Activated CD8-positive, alpha-beta T cell treated with anti-CD3 and anti-CD28 coated beads for 36 hours (primary cell): ENCODE results near the gene MMP10. TPM values are rescaled to one million over a fixed set of nuclear protein-coding genes. Genes with fewer than 3 reads are reported as not detected.

Source experiments
- ATAC-seq: fragments of 200-7000 bp; cut with Tn5 transposase; one replicate; pipeline ENCODE4 v1.10.0; 2021; ENCODE audit warnings: mild to moderate bottlenecking, moderate library complexity
- CTCF ChIA-PET: fragments of 350-600 bp; sonication (Branson Sonifier 250); formaldehyde crosslinking; loops from one replicate; lab custom pipeline; 2021; ENCODE audit warnings: antibody characterized with exemption; lab: Charles Lee
- POLR2A ChIA-PET: fragments of 350-600 bp; sonication (Branson Sonifier 250); formaldehyde crosslinking; loops from one replicate; lab custom pipeline; 2021; ENCODE audit warnings: antibody characterized with exemption; lab: Charles Lee
- DNase-seq: peaks from one replicate; pipeline ENCODE4 v3.0.0-alpha.2; 2020
- H3K27ac Mint-ChIP-seq: one replicate; pipeline ENCODE4 v1.8.0; 2021; ENCODE audit warnings: mild to moderate bottlenecking, mixed read lengths
- H3K27me3 Mint-ChIP-seq: one replicate; pipeline ENCODE4 v1.8.0; 2021; ENCODE audit warnings: mixed read lengths
- H3K36me3 Mint-ChIP-seq: one replicate; pipeline ENCODE4 v1.8.0; 2021; ENCODE audit warnings: low read depth, mixed read lengths
- H3K4me1 Mint-ChIP-seq: one replicate; pipeline ENCODE4 v1.8.0; 2021; ENCODE audit warnings: low read depth, mixed read lengths
- H3K4me3 Mint-ChIP-seq: one replicate; pipeline ENCODE4 v1.8.0; 2021; ENCODE audit warnings: mild to moderate bottlenecking, moderate library complexity, mixed read lengths
- H3K9me3 Mint-ChIP-seq: one replicate; pipeline ENCODE4 v1.8.0; 2021; ENCODE audit warnings: mixed read lengths
- CTCF ChIP-seq: fragments of 200-600 bp; IDR thresholded peaks from one replicate; pipeline ENCODE4 v1.8.0; 2022; ENCODE audit warnings: antibody characterized with exemption, mild to moderate bottlenecking
- intact Hi-C: fragments of 100-400 bp; cut with micrococcal nuclease; formaldehyde crosslinking; loops from one replicate; pipeline ENCODE4 v1.10.0; 2022
- total RNA-seq, 2 experiments: library from RNA; stranded (reverse); gene quantifications; one replicate each; pipeline ENCODE4 v1.2.3, GENCODE V29; 2021

Gene MMP10
- total RNA-seq, 2 experiments from 2014 or later = not detected

DNA sequence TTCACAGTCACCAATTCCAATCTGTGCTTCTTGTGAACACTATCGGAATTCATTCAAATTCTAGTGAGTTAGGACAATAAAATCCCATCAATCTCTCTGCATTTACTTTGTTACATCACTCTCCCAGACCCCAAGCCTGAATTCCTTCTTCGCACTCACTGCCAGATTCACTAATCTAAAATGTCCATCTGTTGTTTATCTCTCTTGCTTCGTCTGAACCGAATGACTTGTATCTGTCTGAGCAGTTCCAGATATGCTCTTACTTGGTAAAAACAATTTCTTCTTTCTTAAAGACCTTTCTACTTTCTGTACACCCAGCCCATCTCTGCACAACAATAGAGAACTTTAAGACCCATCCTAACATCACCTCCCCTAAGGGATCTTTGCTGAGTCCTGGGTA is 7.0 kb downstream of the MMP10 start:
- intact Hi-C loops = no loop called here
- no peaks in the 10 kb centered on the region for H3K4me1 Mint-ChIP-seq
- ATAC-seq (no peak), DNase-seq (no peak)
- no peak for TF ChIP-seq CTCF
- H3K4me3 Mint-ChIP-seq = no peak overlapping the region
- peaks cover 11% of the 10 kb centered on the region for H3K27me3 Mint-ChIP-seq
- H3K9me3 Mint-ChIP-seq = no peaks in the 10 kb centered on the region
- no peaks in the 10 kb centered on the region for H3K36me3 Mint-ChIP-seq
- CTCF ChIA-PET = no interaction called here
- no peak overlapping the region for H3K27ac Mint-ChIP-seq
- POLR2A ChIA-PET = no interaction called here

- TF ChIP-seq CTCF = no peak
- H3K9me3 Mint-ChIP-seq = no peaks in the 10 kb centered on the region
- no peak for ATAC-seq
- DNase-seq = no peak
- CTCF ChIA-PET = no interaction called here
- no peaks in the 10 kb centered on the region for H3K36me3 Mint-ChIP-seq
- H3K27ac Mint-ChIP-seq = no peak overlapping the region
- no peaks in the 10 kb centered on the region for H3K4me1 Mint-ChIP-seq
- no peak overlapping the region for H3K4me3 Mint-ChIP-seq
- H3K27me3 Mint-ChIP-seq = peaks cover 21% of the 10 kb centered on the region
- intact Hi-C loops = no loop called here
- POLR2A ChIA-PET = no interaction called here
These were observed 9.1 kb downstream of the MMP10 start for GRCh38 chr11:102771351-102771750.

DNA sequence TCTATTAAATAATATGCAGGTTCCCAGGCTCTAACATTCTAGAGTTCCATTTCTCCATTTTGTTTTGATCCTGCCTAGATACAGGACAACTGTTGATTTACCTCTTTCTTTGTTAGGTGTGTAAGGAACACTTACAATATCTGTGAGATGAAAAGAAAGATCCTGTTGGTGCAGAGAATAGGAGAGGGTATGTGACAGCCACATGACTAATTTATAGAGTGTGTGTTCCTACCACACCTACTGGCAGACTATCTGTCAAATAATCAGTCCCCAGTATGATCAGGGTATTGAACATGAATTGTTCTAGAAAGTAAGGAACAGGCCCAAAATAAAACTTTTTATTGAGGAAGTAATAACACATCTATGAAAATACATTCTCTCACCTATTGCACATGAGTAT is 10.2 kb downstream of the MMP10 start:
- CTCF ChIA-PET = no interaction called here
- no peak for ATAC-seq
- no peak overlapping the region for H3K4me3 Mint-ChIP-seq

DNA sequence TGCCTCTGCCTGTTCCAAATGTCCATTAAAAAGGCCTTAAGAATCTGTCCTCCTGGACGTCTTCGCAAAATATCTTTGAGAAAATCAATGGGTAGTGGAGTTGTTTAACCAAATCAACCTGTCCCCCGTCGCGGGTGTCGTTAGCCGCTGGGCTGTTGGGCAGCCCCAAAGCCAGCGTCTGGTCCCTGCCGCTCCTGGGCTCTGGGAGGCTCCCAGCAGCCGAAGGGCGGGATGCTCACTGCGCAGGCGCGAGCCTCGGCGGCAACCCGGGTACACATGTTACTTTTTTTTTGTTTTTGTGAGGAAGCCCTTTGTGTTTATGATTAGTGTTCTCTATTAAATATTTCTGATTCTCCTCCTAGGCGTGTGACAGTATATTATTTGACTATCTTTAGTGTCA is 12.6 kb downstream of the MMP10 start:
- CTCF ChIA-PET = no interaction called here
- intact Hi-C loops = no loop called here

More for the DNA sequence above, 10.2 kb downstream of the MMP10 start:
- POLR2A ChIA-PET = no interaction called here
- Mint-ChIP-seq H3K27ac (no peak overlapping the region), H3K4me1 (no peaks in the 10 kb centered on the region), H3K36me3 (no peaks in the 10 kb centered on the region), H3K9me3 (no peaks in the 10 kb centered on the region), H3K27me3 (peaks cover 26% of the 10 kb centered on the region)
- intact Hi-C loops = no loop called here
- no peak for TF ChIP-seq CTCF
- DNase-seq = no peak

GRCh38 chr11:102763440-102763839 is 17.0 kb downstream of the MMP10 start:
- Mint-ChIP-seq H3K4me1 (peaks cover 6% of the 10 kb centered on the region), H3K36me3 (no peaks in the 10 kb centered on the region), H3K27ac (no peak overlapping the region), H3K9me3 (no peaks in the 10 kb centered on the region), H3K4me3 (no peak overlapping the region), H3K27me3 (peaks cover 22% of the 10 kb centered on the region)
- intact Hi-C loops = no loop called here
- POLR2A ChIA-PET = no interaction called here
- no peak for ATAC-seq
- CTCF ChIA-PET = no interaction called here
- DNase-seq = no peak
- no peak for TF ChIP-seq CTCF

More for the DNA sequence above, 12.6 kb downstream of the MMP10 start:
- DNase-seq (no peak), ATAC-seq (no peak)
- no peak overlapping the region for H3K27ac Mint-ChIP-seq
- peaks cover 21% of the 10 kb centered on the region for H3K27me3 Mint-ChIP-seq
- H3K36me3 Mint-ChIP-seq = no peaks in the 10 kb centered on the region
- no peak for TF ChIP-seq CTCF
- no peaks in the 10 kb centered on the region for H3K4me1 Mint-ChIP-seq
- H3K9me3 Mint-ChIP-seq = no peaks in the 10 kb centered on the region
- POLR2A ChIA-PET = no interaction called here
- H3K4me3 Mint-ChIP-seq = no peak overlapping the region
